ENCODE data around the gene GAP43. TPM values are rescaled to one million over a fixed set of nuclear protein-coding genes. Genes with fewer than 3 reads are reported as not detected.

Gene GAP43
- total and polyA plus RNA-seq, 4 donors, result 1.1 to 40.9 (median 11.3) TPM

GRCh38 chr3:115768661-115769060 lies 145.4 kb downstream of the GAP43 start:
- no peaks in the 10 kb centered on the region for H3K4me1 ChIP-seq (ENCODE audit: control insufficient read depth in 1 of 2, insufficient read depth in 2 of 2, low read length in 2 of 2)
- no peak overlapping the region for H3K27ac ChIP-seq (ENCODE audit: low read depth in 1 of 2, low read length in 2 of 2)
- no peak overlapping the region for H3K4me3 ChIP-seq (ENCODE audit: low read length in 2 of 2)
- intact Hi-C loops (cut with DNase I), result no loop called here
- H3K36me3 ChIP-seq (ENCODE audit: control insufficient read depth in 1 of 2, insufficient read depth in 2 of 2, low read length in 1 of 2), result no peaks in the 10 kb centered on the region
- H3K27me3 ChIP-seq (ENCODE audit: control insufficient read depth in 1 of 2, insufficient read depth in 2 of 2, low read length in 1 of 2), result no peaks in the 10 kb centered on the region
- DNase-seq (no peak), ATAC-seq (ENCODE audit: low FRiP score) (no peak)
- H3K9me3 ChIP-seq (ENCODE audit: control insufficient read depth, low read length), result no peaks in the 10 kb centered on the region
- 64 to 67% methylated on average over 3 of the region's 3 CpGs for WGBS, 2 donors

Data from aorta (tissue), 5 donors.